ENCODE measurements around the gene SHANK3. TPM values are rescaled to one million over a fixed set of nuclear protein-coding genes. Genes with fewer than 3 reads are reported as not detected.

SHANK3 gene
- polyA plus RNA-seq, 1 of the 3 experiments (the other 2 are of a cell fraction), result 1.5 TPM

DNA sequence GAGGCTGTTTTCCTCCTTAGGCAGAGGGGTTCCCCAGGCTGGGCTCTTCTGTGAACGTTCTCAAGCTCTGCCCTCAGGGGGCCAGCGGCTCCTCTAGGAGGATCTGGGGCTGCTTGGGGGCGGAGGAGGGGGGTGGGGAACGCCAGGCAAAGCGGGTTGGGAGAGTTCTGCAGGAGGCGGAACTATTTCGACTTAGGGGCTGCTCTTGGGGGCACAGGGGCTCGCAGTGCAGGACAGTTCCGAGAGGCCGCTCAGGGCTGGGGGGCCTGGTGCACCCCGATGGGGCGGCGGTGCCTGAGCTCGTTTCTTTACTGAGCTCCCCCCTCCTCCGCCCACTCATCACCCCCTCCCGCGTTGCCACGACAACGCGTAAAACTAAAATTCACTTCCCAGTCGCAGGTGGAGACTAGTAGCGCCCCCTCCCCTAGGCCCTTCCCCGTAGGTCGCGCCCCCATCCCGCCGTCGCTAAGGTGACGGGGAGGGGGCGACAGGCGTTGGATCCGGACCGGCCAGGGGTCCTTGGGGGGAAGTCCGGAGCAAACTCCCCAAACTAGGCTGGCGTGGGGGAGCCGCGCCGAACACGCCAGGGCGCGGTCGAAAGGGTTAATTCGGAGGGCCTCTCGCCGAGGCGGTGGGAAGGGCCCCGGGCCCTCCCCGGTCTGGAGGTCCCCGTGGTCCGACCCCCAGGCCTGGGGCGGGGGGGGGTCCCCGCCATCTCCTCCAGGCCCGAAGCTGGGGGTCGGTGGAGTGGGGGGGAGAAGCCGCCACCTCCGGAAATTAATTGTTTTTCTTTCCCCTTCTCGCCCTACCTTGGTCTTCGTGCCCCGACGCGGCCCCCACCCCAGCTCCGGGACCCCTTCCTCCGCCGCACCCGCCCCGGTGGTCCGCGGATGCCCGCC is 857 bp downstream of the SHANK3 start:
- Histone ChIP-seq H4K20me1 (ENCODE audit: insufficient read depth) (no peaks in the 10 kb centered on the region), H3K79me2 (ENCODE audit: insufficient read depth) (no peaks in the 10 kb centered on the region), H3K4me1 (ENCODE audit: control insufficient read depth in 1 of 2, insufficient read depth in 2 of 2, low read depth in 1 of 2, low read length in 1 of 2) (peaks cover 0 to 5% of the 10 kb centered on the region in 2 experiments; a peak in 1 of 4 replicates), H3F3A (replicated peaks; ENCODE audit: insufficient read depth) (peaks cover 3% of the 10 kb centered on the region), H3K36me3 (replicated peaks in 1 of 2; ENCODE audit: control insufficient read depth in 1 of 2, insufficient read depth in 2 of 2, low read length in 1 of 2) (no peaks in the 10 kb centered on the region), H3K27me3 (ENCODE audit: insufficient read depth) (no peaks in the 10 kb centered on the region), H3K4me2 (peak overlapping the region; percentile 74), H3K27ac (ENCODE audit: low read depth in 2 of 2, low read length in 1 of 2) (no peak overlapping the region), H3K9me2 (no peaks in the 10 kb centered on the region), H3K9ac (no peak overlapping the region), H2AFZ (ENCODE audit: low read depth) (no peak overlapping the region), H3K9me3 (no peaks in the 10 kb centered on the region), H3K4me3 (ENCODE audit: low read depth in 2 of 2, low read length in 1 of 2) (peak overlapping the region; percentile 32 to 34)
- peak; percentile 62 for DNase-seq
- 24% methylated on average over 42 of the region's 69 CpGs for WGBS (ENCODE audit: low lambda C conversion rate)
- ChIA-PET POLR2A (no interaction called here), CTCF (interaction anchor here (0.6 to 0.7 kb wide), 3 partner anchors 52 to 111 kb away, joined by 3 read pairs; partner anchors contain the start of gene SYCE3)
- TF ChIP-seq, protein P1, sequence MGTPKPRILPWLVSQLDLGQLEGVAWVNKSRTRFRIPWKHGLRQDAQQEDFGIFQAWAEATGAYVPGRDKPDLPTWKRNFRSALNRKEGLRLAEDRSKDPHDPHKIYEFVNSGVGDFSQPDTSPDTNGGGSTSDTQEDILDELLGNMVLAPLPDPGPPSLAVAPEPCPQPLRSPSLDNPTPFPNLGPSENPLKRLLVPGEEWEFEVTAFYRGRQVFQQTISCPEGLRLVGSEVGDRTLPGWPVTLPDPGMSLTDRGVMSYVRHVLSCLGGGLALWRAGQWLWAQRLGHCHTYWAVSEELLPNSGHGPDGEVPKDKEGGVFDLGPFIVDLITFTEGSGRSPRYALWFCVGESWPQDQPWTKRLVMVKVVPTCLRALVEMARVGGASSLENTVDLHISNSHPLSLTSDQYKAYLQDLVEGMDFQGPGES (IDR thresholded peaks at IDR 0.05; ENCODE audit: low read depth, low read length), result no peak
- no peak for TF ChIP-seq PBX3 (IDR thresholded peaks at IDR 0.05)
- TF ChIP-seq RAD21 (IDR thresholded peaks at IDR 0.05; ENCODE audit: low read length), result no peak
- no peak for TF ChIP-seq MEF2A (IDR thresholded peaks at IDR 0.05; ENCODE audit: borderline replicate concordance, low read depth)
- TF ChIP-seq TCF12 (IDR thresholded peaks at IDR 0.05), result no peak
- TF ChIP-seq POLR2AphosphoS5 (IDR thresholded peaks at IDR 0.05; ENCODE audit: low read depth, low read length), result no peak
- no peak for TF ChIP-seq EZH2phosphoT487 (IDR thresholded peaks at IDR 0.05; ENCODE audit: borderline replicate concordance, low read depth)
- TF ChIP-seq, protein P2, sequence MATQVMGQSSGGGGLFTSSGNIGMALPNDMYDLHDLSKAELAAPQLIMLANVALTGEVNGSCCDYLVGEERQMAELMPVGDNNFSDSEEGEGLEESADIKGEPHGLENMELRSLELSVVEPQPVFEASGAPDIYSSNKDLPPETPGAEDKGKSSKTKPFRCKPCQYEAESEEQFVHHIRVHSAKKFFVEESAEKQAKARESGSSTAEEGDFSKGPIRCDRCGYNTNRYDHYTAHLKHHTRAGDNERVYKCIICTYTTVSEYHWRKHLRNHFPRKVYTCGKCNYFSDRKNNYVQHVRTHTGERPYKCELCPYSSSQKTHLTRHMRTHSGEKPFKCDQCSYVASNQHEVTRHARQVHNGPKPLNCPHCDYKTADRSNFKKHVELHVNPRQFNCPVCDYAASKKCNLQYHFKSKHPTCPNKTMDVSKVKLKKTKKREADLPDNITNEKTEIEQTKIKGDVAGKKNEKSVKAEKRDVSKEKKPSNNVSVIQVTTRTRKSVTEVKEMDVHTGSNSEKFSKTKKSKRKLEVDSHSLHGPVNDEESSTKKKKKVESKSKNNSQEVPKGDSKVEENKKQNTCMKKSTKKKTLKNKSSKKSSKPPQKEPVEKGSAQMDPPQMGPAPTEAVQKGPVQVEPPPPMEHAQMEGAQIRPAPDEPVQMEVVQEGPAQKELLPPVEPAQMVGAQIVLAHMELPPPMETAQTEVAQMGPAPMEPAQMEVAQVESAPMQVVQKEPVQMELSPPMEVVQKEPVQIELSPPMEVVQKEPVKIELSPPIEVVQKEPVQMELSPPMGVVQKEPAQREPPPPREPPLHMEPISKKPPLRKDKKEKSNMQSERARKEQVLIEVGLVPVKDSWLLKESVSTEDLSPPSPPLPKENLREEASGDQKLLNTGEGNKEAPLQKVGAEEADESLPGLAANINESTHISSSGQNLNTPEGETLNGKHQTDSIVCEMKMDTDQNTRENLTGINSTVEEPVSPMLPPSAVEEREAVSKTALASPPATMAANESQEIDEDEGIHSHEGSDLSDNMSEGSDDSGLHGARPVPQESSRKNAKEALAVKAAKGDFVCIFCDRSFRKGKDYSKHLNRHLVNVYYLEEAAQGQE (IDR thresholded peaks at IDR 0.05; ENCODE audit: low read depth, low read length), result no peak
- no peak for TF ChIP-seq SMC3 (IDR thresholded peaks at IDR 0.05; ENCODE audit: low read depth, low read length)
